Measurements from ENCODE around the gene VRK1. TPM values are rescaled to one million over a fixed set of nuclear protein-coding genes. Genes with fewer than 3 reads are reported as not detected.

The VRK1 gene
- total and polyA plus RNA-seq, 10 of the 15 experiments (the other 5 are each of a cell fraction or from before 2014, with no cell fraction given), result 50.9 to 137 (median 84.7) TPM

GRCh38 chr14:96796851-96797581 is at the start of gene VRK1 (continued):
- no peak for TF ChIP-seq E4F1 (IDR thresholded peaks at IDR 0.05; ENCODE audit: borderline replicate concordance, partially characterized antibody)
- peak; percentile 44; the same call in 1 of the 2 replicates for TF ChIP-seq YY1 (IDR thresholded peaks at IDR 0.05; ENCODE audit: low read depth, low read length)
- no peak for TF ChIP-seq STAT1 (conservative IDR thresholded peaks at IDR 0.05)
- no peak for TF ChIP-seq CEBPZ (IDR thresholded peaks at IDR 0.05; ENCODE audit: low read depth, low read length)
- TF ChIP-seq NFYA (IDR thresholded peaks at IDR 0.05; ENCODE audit: borderline replicate concordance, low read depth, low read length), result no peak
- no peak for TF ChIP-seq JUND (IDR thresholded peaks at IDR 0.05; ENCODE audit: low read depth, low read length)
- peak; percentile 95 for TF ChIP-seq E2F4 (IDR thresholded peaks at IDR 0.05; ENCODE audit: low read depth, low read length)
- TF ChIP-seq CBX3 (IDR thresholded peaks at IDR 0.05; ENCODE audit: borderline replicate concordance, low read depth), result no peak
- no peak for TF ChIP-seq ASH2L (IDR thresholded peaks at IDR 0.05; ENCODE audit: borderline replicate concordance, low read depth)
- TF ChIP-seq EED (IDR thresholded peaks at IDR 0.05; ENCODE audit: low read depth), result no peak
- no peak for TF ChIP-seq ATF3 (IDR thresholded peaks at IDR 0.05; ENCODE audit: borderline replicate concordance, extremely low read depth, low read depth, low read length)
- TF ChIP-seq ZNF592 (IDR thresholded peaks at IDR 0.05), result no peak
- TF ChIP-seq SPI1 (IDR thresholded peaks at IDR 0.05; ENCODE audit: borderline replicate concordance, insufficient read depth, low read depth, low read length), result no peak
- TF ChIP-seq ZNF274 (IDR thresholded peaks at IDR 0.05; ENCODE audit: insufficient read depth, insufficient read length), result no peak
- TF ChIP-seq LARP7 (IDR thresholded peaks at IDR 0.05), result peak; percentile 94
- no peak for TF ChIP-seq BMI1 (IDR thresholded peaks at IDR 0.05; ENCODE audit: borderline replicate concordance)
- no peak for TF ChIP-seq SRF (IDR thresholded peaks at IDR 0.05; ENCODE audit: low read depth in 2 of 2, low read length in 2 of 2)
- TF ChIP-seq HCFC1 (IDR thresholded peaks at IDR 0.05; ENCODE audit: low read length), result peak; percentile 98

All from GM12878 (cell line).